Vagina (tissue), 2 donors: ENCODE data around the gene MVD.

Experiments used
- CTCF ChIP-seq, 3 experiments: fragments of 450-650 bp in 2 of 3; fragments of 200-600 bp in 1 of 3; sonication (generic) in 1 of 3; IDR thresholded peaks; one replicate each; pipeline ENCODE4 v1.5.1; 2017 to 2019; ENCODE audit warnings: antibody characterized with exemption in 3 of 3, mild to moderate bottlenecking in 2 of 3, moderate library complexity in 2 of 3
- POLR2AphosphoS5 ChIP-seq, 2 donors: sonication (generic); formaldehyde crosslinking; IDR thresholded peaks; one replicate each; pipeline ENCODE4 v1.9.0; 2017; ENCODE audit warnings: antibody characterized with exemption in 2 of 2, mild to moderate bottlenecking in 2 of 2, low read depth in 1 of 2; ENCODE audit not compliant: insufficient read depth in 1 of 2

- TF ChIP-seq POLR2AphosphoS5 (IDR thresholded peaks at IDR 0.05; ENCODE audit: insufficient read depth in 1 of 2, low read depth in 1 of 2) (no peak), CTCF (IDR thresholded peaks at IDR 0.05) (no peak)
Observed at GRCh38 chr16:88639231-88640038, 23.5 kb downstream of the MVD start.
